Measurements from ENCODE around the gene S100A4. TPM values are rescaled to one million over a fixed set of nuclear protein-coding genes. Genes with fewer than 3 reads are reported as not detected.
A peak's percentile ranks its signal among the peaks of the same experiment; 100 is the strongest.

The S100A4 gene
- total RNA-seq, 1 experiment from 2014 or later = 384 TPM

DNA sequence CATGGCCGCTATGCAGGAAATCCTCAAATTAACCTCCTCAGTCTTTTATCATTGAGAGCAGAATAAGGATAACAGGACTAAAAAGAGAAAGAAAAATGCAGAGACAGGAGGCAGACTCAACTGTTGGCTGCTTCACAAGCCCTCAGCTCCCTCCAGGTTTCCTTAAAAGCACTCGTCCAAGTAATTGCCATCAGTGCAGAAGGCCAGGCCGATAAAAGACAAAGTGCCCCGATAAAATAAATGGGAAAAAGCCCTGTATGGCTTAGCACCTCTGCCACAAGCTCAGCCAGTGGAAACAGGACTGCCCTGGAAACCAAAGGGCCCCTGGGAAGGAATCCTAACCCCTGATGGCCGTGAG, 17.9 kb downstream of the S100A4 start:
- Histone ChIP-seq H3K27ac (ENCODE audit: low read depth, low read length) (no peak overlapping the region), H2AFZ (ENCODE audit: low read depth, low read length, poor library complexity, severe bottlenecking) (no peak overlapping the region), H3K36me3 (ENCODE audit: control insufficient read depth in 1 of 2, insufficient read depth in 2 of 2, low read length in 2 of 2) (no peaks in the 10 kb centered on the region), H3K4me1 (ENCODE audit: control insufficient read depth in 1 of 2, insufficient read depth in 2 of 2, low read length in 2 of 2) (peaks cover 31 to 39% of the 10 kb centered on the region in 2 experiments), H3K4me3 (replicated peaks in 1 of 2; ENCODE audit: low read depth in 1 of 2, low read length in 2 of 2) (no peak overlapping the region), H3K79me2 (ENCODE audit: insufficient read depth, low read length) (no peaks in the 10 kb centered on the region), H4K20me1 (ENCODE audit: insufficient read depth) (no peaks in the 10 kb centered on the region), H3K4me2 (ENCODE audit: low read length) (no peak overlapping the region), H3K9me2 (ENCODE audit: insufficient read depth) (no peaks in the 10 kb centered on the region), H3K9ac (ENCODE audit: low read length) (no peak overlapping the region), H3K9me3 (ENCODE audit: control insufficient read depth in 1 of 2, insufficient read depth in 1 of 2, low read depth in 1 of 2, low read length in 2 of 2) (no peaks in the 10 kb centered on the region), H3K27me3 (ENCODE audit: insufficient read depth, low read length) (no peaks in the 10 kb centered on the region)
- CTCF ChIA-PET = no interaction called here
- DNase-seq (ENCODE audit: low read depth, low spot score) (no peak), ATAC-seq (no peak)
- intact Hi-C loops (cut with micrococcal nuclease) = no loop called here
- RAD21 ChIA-PET (ENCODE audit: low non-redundant PET in 1 of 2, low total read pairs in 2 of 2, uncharacterized antibody in 2 of 2, unreplicated experiment in 2 of 2) = no interaction called here
- TF ChIP-seq ZNF274 (IDR thresholded peaks at IDR 0.05; ENCODE audit: low read depth, low read length) = no peak
- no peak for TF ChIP-seq EZH2 (IDR thresholded peaks at IDR 0.05)
- no peak for TF ChIP-seq JUND (IDR thresholded peaks at IDR 0.05)
- TF ChIP-seq SIN3A (IDR thresholded peaks at IDR 0.05; ENCODE audit: low read depth) = no peak
- no peak for TF ChIP-seq CEBPB (IDR thresholded peaks at IDR 0.05; ENCODE audit: low read depth)
- no peak for TF ChIP-seq EZH2phosphoT487 (IDR thresholded peaks at IDR 0.05; ENCODE audit: borderline replicate concordance)
- BruUV-seq (replicated peaks) = no TSS peak
- POLR2A ChIA-PET = interaction anchor here (1.4 kb wide), 1 partner anchor 100 kb away, joined by 6 read pairs; the partner anchor contains the start of gene S100A13

DNA sequence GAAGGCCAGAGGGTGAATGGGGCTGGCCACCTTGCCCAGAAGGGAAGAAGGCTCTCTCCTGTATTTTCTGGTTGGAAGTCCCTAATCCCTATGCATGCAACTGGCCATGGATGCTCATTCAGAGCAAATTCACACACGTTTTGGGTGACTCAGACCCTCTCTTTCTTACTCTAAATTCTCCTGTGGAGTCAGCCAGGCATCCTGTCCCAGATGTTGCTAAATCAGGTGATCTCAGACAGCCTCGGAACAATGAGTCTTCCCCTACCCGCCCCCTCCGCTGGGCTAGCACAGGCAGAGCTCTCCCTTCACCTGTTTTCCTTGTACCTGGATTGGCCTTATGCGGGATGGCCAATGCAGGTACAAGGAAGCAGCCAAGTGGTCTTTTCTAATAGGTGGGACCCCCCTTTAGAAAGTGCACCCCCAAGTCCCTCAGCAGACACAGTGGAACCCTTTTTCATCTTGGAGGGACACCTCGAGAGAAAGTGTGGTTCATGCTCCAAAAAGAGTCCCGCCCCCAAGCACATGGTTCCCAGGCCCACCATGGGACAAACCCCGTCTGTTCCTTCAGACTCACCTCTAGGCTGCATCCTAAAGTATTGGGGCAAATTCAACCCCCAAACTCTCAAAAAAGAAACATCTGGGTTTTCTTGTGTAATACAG, 18.5 kb downstream of the S100A4 start:
- ATAC-seq (0 out of 2 replicates have a peak, but pooled peaks have one; percentile 30), DNase-seq (ENCODE audit: low read depth, low spot score) (no peak)
- Histone ChIP-seq H3K4me3 (replicated peaks in 1 of 2; ENCODE audit: low read depth in 1 of 2, low read length in 2 of 2) (no peak overlapping the region), H3K27me3 (ENCODE audit: insufficient read depth, low read length) (no peaks in the 10 kb centered on the region), H3K79me2 (ENCODE audit: insufficient read depth, low read length) (no peaks in the 10 kb centered on the region), H4K20me1 (ENCODE audit: insufficient read depth) (no peaks in the 10 kb centered on the region), H3K36me3 (ENCODE audit: control insufficient read depth in 1 of 2, insufficient read depth in 2 of 2, low read length in 2 of 2) (no peaks in the 10 kb centered on the region), H3K27ac (ENCODE audit: low read depth, low read length) (peak overlapping the region; percentile 38), H3K9ac (ENCODE audit: low read length) (no peak overlapping the region), H3K4me2 (ENCODE audit: low read length) (0 out of 2 replicates have a peak overlapping the region, but pooled peaks have one; percentile 8), H3K9me2 (ENCODE audit: insufficient read depth) (no peaks in the 10 kb centered on the region), H3K4me1 (ENCODE audit: control insufficient read depth in 1 of 2, insufficient read depth in 2 of 2, low read length in 2 of 2) (peaks cover 26 to 34% of the 10 kb centered on the region in 2 experiments), H2AFZ (ENCODE audit: low read depth, low read length, poor library complexity, severe bottlenecking) (no peak overlapping the region), H3K9me3 (ENCODE audit: control insufficient read depth in 1 of 2, insufficient read depth in 1 of 2, low read depth in 1 of 2, low read length in 2 of 2) (no peaks in the 10 kb centered on the region)
- RAD21 ChIA-PET (ENCODE audit: low non-redundant PET in 1 of 2, low total read pairs in 2 of 2, uncharacterized antibody in 2 of 2, unreplicated experiment in 2 of 2) = no interaction called here
- intact Hi-C loops (cut with micrococcal nuclease) = no loop called here
- no peak for TF ChIP-seq SRF (IDR thresholded peaks at IDR 0.05; ENCODE audit: low read depth)
- no peak for TF ChIP-seq ELF1 (IDR thresholded peaks at IDR 0.05; ENCODE audit: borderline replicate concordance, low read depth)
- no peak for TF ChIP-seq SIN3A (IDR thresholded peaks at IDR 0.05; ENCODE audit: low read depth)
- TF ChIP-seq, protein P1, sequence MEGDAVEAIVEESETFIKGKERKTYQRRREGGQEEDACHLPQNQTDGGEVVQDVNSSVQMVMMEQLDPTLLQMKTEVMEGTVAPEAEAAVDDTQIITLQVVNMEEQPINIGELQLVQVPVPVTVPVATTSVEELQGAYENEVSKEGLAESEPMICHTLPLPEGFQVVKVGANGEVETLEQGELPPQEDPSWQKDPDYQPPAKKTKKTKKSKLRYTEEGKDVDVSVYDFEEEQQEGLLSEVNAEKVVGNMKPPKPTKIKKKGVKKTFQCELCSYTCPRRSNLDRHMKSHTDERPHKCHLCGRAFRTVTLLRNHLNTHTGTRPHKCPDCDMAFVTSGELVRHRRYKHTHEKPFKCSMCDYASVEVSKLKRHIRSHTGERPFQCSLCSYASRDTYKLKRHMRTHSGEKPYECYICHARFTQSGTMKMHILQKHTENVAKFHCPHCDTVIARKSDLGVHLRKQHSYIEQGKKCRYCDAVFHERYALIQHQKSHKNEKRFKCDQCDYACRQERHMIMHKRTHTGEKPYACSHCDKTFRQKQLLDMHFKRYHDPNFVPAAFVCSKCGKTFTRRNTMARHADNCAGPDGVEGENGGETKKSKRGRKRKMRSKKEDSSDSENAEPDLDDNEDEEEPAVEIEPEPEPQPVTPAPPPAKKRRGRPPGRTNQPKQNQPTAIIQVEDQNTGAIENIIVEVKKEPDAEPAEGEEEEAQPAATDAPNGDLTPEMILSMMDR (IDR thresholded peaks at IDR 0.05 in 2 of 3, conservative IDR thresholded peaks at IDR 0.05 in 1 of 3; ENCODE audit: borderline replicate concordance in 1 of 3, insufficient read depth in 1 of 3, low read depth in 2 of 3, low read length in 2 of 3) = no peak
- no peak for TF ChIP-seq ZFX (IDR thresholded peaks at IDR 0.05)
- TF ChIP-seq RAD21 (IDR thresholded peaks at IDR 0.05; ENCODE audit: low read depth) = no peak
- TF ChIP-seq POLR2A (IDR thresholded peaks at IDR 0.05; ENCODE audit: borderline replicate concordance, extremely low read depth, insufficient read depth, insufficient read length) = no peak
- TF ChIP-seq EGR1 (IDR thresholded peaks at IDR 0.05; ENCODE audit: low read depth) = no peak
- no peak for TF ChIP-seq POLR2AphosphoS5 (IDR thresholded peaks at IDR 0.05; ENCODE audit: low read depth, low read length)
- TF ChIP-seq EZH2phosphoT487 (IDR thresholded peaks at IDR 0.05; ENCODE audit: borderline replicate concordance) = no peak
- TF ChIP-seq, protein P2, sequence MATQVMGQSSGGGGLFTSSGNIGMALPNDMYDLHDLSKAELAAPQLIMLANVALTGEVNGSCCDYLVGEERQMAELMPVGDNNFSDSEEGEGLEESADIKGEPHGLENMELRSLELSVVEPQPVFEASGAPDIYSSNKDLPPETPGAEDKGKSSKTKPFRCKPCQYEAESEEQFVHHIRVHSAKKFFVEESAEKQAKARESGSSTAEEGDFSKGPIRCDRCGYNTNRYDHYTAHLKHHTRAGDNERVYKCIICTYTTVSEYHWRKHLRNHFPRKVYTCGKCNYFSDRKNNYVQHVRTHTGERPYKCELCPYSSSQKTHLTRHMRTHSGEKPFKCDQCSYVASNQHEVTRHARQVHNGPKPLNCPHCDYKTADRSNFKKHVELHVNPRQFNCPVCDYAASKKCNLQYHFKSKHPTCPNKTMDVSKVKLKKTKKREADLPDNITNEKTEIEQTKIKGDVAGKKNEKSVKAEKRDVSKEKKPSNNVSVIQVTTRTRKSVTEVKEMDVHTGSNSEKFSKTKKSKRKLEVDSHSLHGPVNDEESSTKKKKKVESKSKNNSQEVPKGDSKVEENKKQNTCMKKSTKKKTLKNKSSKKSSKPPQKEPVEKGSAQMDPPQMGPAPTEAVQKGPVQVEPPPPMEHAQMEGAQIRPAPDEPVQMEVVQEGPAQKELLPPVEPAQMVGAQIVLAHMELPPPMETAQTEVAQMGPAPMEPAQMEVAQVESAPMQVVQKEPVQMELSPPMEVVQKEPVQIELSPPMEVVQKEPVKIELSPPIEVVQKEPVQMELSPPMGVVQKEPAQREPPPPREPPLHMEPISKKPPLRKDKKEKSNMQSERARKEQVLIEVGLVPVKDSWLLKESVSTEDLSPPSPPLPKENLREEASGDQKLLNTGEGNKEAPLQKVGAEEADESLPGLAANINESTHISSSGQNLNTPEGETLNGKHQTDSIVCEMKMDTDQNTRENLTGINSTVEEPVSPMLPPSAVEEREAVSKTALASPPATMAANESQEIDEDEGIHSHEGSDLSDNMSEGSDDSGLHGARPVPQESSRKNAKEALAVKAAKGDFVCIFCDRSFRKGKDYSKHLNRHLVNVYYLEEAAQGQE (IDR thresholded peaks at IDR 0.05; ENCODE audit: low read depth) = no peak
- TF ChIP-seq CBX3 (IDR thresholded peaks at IDR 0.05; ENCODE audit: low read depth) = no peak
- no peak for TF ChIP-seq EZH2 (IDR thresholded peaks at IDR 0.05)
- TF ChIP-seq FOSL1 (IDR thresholded peaks at IDR 0.05; ENCODE audit: low read depth) = no peak
- POLR2A ChIA-PET = interaction anchor here (1.4 to 2.8 kb wide), 2 partner anchors 8 to 100 kb away, joined by 6 to 10 read pairs; partner anchors contain the start of genes S100A13 and S100A6
- CTCF ChIA-PET = no interaction called here
- no TSS peak for BruUV-seq (replicated peaks)
